ENCODE measurements around the gene MAPT. TPM values are rescaled to one million over a fixed set of nuclear protein-coding genes. Genes with fewer than 3 reads are reported as not detected.

MAPT gene
- total RNA-seq, 1 experiment from 2014 or later: 8.3 TPM

- H3K27me3 ChIP-seq (replicated peaks; ENCODE audit: insufficient read depth, low read depth, low read length, poor library complexity): no peaks in the 10 kb centered on the region
- H3K4me3 ChIP-seq (ENCODE audit: low read depth, low read length, poor library complexity, severe bottlenecking): no peak overlapping the region
- H3K27ac ChIP-seq (ENCODE audit: low read depth, low read length, poor library complexity, severe bottlenecking): no peak overlapping the region
- POLR2A ChIA-PET (ENCODE audit: low non-redundant PET): no interaction called here
- BruUV-seq (replicated peaks): no TSS peak
- CTCF ChIA-PET: interaction anchor here (1.1 kb wide), 1 partner anchor 130 kb away, joined by 7 read pairs; the partner anchor contains the start of gene KANSL1
- H3K9me3 ChIP-seq (ENCODE audit: low read depth, low read length, poor library complexity, severe bottlenecking): no peaks in the 10 kb centered on the region
- no peak for TF ChIP-seq EZH2 (IDR thresholded peaks at IDR 0.05; ENCODE audit: borderline replicate concordance, low read depth, low read length, poor library complexity, severe bottlenecking)
- no peak for TF ChIP-seq CTCF (conservative IDR thresholded peaks at IDR 0.05; ENCODE audit: low read depth, low read length)
- intact Hi-C loops (cut with micrococcal nuclease; ENCODE audit: unreplicated experiment): no loop called here
- H3K36me3 ChIP-seq (ENCODE audit: insufficient read depth, low read length, poor library complexity, severe bottlenecking): peaks cover 10% of the 10 kb centered on the region
- H3K4me1 ChIP-seq (ENCODE audit: insufficient read depth, low read length, poor library complexity, severe bottlenecking): no peaks in the 10 kb centered on the region
- DNase-seq (ENCODE audit: low spot score): peak; percentile 8
Measured at GRCh38 chr17:46063241-46063640, 168.9 kb downstream of the MAPT start.

GRCh38 chr17:46064460-46064859 lies 170.1 kb downstream of the MAPT start:
- no TSS peak for BruUV-seq (replicated peaks)
- H3K4me1 ChIP-seq (ENCODE audit: insufficient read depth, low read length, poor library complexity, severe bottlenecking): no peaks in the 10 kb centered on the region
- no peak overlapping the region for H3K27ac ChIP-seq (ENCODE audit: low read depth, low read length, poor library complexity, severe bottlenecking)
- H3K9me3 ChIP-seq (ENCODE audit: low read depth, low read length, poor library complexity, severe bottlenecking): no peaks in the 10 kb centered on the region
- no peak for TF ChIP-seq CTCF (conservative IDR thresholded peaks at IDR 0.05; ENCODE audit: low read depth, low read length)
- no peak for DNase-seq (ENCODE audit: low spot score)
- POLR2A ChIA-PET (ENCODE audit: low non-redundant PET): no interaction called here
- peaks cover 10% of the 10 kb centered on the region for H3K36me3 ChIP-seq (ENCODE audit: insufficient read depth, low read length, poor library complexity, severe bottlenecking)
- no peaks in the 10 kb centered on the region for H3K27me3 ChIP-seq (replicated peaks; ENCODE audit: insufficient read depth, low read depth, low read length, poor library complexity)
- intact Hi-C loops (cut with micrococcal nuclease; ENCODE audit: unreplicated experiment): no loop called here
- H3K4me3 ChIP-seq (ENCODE audit: low read depth, low read length, poor library complexity, severe bottlenecking): no peak overlapping the region
- CTCF ChIA-PET: no interaction called here

- no peak overlapping the region for H3K27ac ChIP-seq (ENCODE audit: low read depth, low read length, poor library complexity, severe bottlenecking)
- BruUV-seq (replicated peaks): no TSS peak
- TF ChIP-seq EZH2 (IDR thresholded peaks at IDR 0.05; ENCODE audit: borderline replicate concordance, low read depth, low read length, poor library complexity, severe bottlenecking) (no peak), CTCF (conservative IDR thresholded peaks at IDR 0.05; ENCODE audit: low read depth, low read length) (no peak)
Measured at GRCh38 chr17:46071796-46072195, 177.4 kb downstream of the MAPT start.

More at GRCh38 chr17:46071796-46072195, 177.4 kb downstream of the MAPT start:
- intact Hi-C loops (cut with micrococcal nuclease; ENCODE audit: unreplicated experiment): no loop called here
- Histone ChIP-seq H3K9me3 (ENCODE audit: low read depth, low read length, poor library complexity, severe bottlenecking) (no peaks in the 10 kb centered on the region), H3K27me3 (replicated peaks; ENCODE audit: insufficient read depth, low read depth, low read length, poor library complexity) (no peaks in the 10 kb centered on the region), H3K4me3 (ENCODE audit: low read depth, low read length, poor library complexity, severe bottlenecking) (no peak overlapping the region), H3K4me1 (ENCODE audit: insufficient read depth, low read length, poor library complexity, severe bottlenecking) (peaks cover 19% of the 10 kb centered on the region), H3K36me3 (ENCODE audit: insufficient read depth, low read length, poor library complexity, severe bottlenecking) (peaks cover 2% of the 10 kb centered on the region)
- CTCF ChIA-PET: no interaction called here
- POLR2A ChIA-PET (ENCODE audit: low non-redundant PET): no interaction called here
- no peak for DNase-seq (ENCODE audit: low spot score)

Data from A673 (cell line).